Measurements from ENCODE around the gene SLC25A24. TPM values are rescaled to one million over a fixed set of nuclear protein-coding genes. Genes with fewer than 3 reads are reported as not detected.

Gene SLC25A24
- total RNA-seq, 4 donors from 2014 or later, result 30.5 to 108 (median 62.2) TPM

- Histone ChIP-seq H3K9me3 (no peaks in the 10 kb centered on the region), H3K4me1 (no peaks in the 10 kb centered on the region), H3K27me3 (no peaks in the 10 kb centered on the region), H3K36me3 (no peaks in the 10 kb centered on the region), H3K4me3 (no peak overlapping the region), H3K27ac (no peak overlapping the region)
- DNase-seq, result no peak
- TF ChIP-seq POLR2A (IDR thresholded peaks at IDR 0.05) (no peak), CTCF (IDR thresholded peaks at IDR 0.05) (no peak)
Measured at GRCh38 chr1:108121358-108122143, 78.6 kb downstream of the SLC25A24 start.

GRCh38 chr1:108120163-108120562 lies 80.0 kb downstream of the SLC25A24 start:
- H3K27ac ChIP-seq, result no peak overlapping the region
- no peaks in the 10 kb centered on the region for H3K36me3 ChIP-seq
- no peaks in the 10 kb centered on the region for H3K4me1 ChIP-seq
- no peak for TF ChIP-seq POLR2A (IDR thresholded peaks at IDR 0.05)
- no peak for TF ChIP-seq CTCF (IDR thresholded peaks at IDR 0.05)
- no peaks in the 10 kb centered on the region for H3K27me3 ChIP-seq
- H3K9me3 ChIP-seq, result no peaks in the 10 kb centered on the region
- H3K4me3 ChIP-seq, result no peak overlapping the region
- DNase-seq, result no peak

GRCh38 chr1:108119500-108119899 lies 80.6 kb downstream of the SLC25A24 start:
- no peaks in the 10 kb centered on the region for H3K36me3 ChIP-seq
- TF ChIP-seq CTCF (IDR thresholded peaks at IDR 0.05) (no peak), POLR2A (IDR thresholded peaks at IDR 0.05) (no peak)
- no peaks in the 10 kb centered on the region for H3K27me3 ChIP-seq
- no peak overlapping the region for H3K4me3 ChIP-seq
- no peaks in the 10 kb centered on the region for H3K4me1 ChIP-seq
- no peak for DNase-seq
- H3K27ac ChIP-seq, result no peak overlapping the region
- H3K9me3 ChIP-seq, result no peaks in the 10 kb centered on the region

GRCh38 chr1:108117945-108118902 lies 81.9 kb downstream of the SLC25A24 start:
- TF ChIP-seq CTCF (IDR thresholded peaks at IDR 0.05) (no peak), POLR2A (IDR thresholded peaks at IDR 0.05) (no peak)
- Histone ChIP-seq H3K9me3 (no peaks in the 10 kb centered on the region), H3K4me3 (no peak overlapping the region), H3K4me1 (no peaks in the 10 kb centered on the region), H3K27ac (no peak overlapping the region), H3K36me3 (no peaks in the 10 kb centered on the region), H3K27me3 (no peaks in the 10 kb centered on the region)
- no peak for DNase-seq

- H3K36me3 ChIP-seq, result no peaks in the 10 kb centered on the region
- H3K9me3 ChIP-seq, result no peaks in the 10 kb centered on the region
- TF ChIP-seq POLR2A (IDR thresholded peaks at IDR 0.05) (no peak), CTCF (IDR thresholded peaks at IDR 0.05) (no peak)
- no peak overlapping the region for H3K27ac ChIP-seq
- H3K4me3 ChIP-seq, result no peak overlapping the region
- H3K4me1 ChIP-seq, result no peaks in the 10 kb centered on the region
- no peaks in the 10 kb centered on the region for H3K27me3 ChIP-seq
- no peak for DNase-seq
Measured at GRCh38 chr1:108117237-108117636, 82.9 kb downstream of the SLC25A24 start.
